GM23338 (cell line): Measurements from ENCODE around the gene LYPD4. TPM values are rescaled to one million over a fixed set of nuclear protein-coding genes. Genes with fewer than 3 reads are reported as not detected.

ENCODE experiments used
- ATAC-seq: fragments of 200-7000 bp; cut with Tn5 transposase; 3 replicates; pipeline ENCODE4 v1.9.1; 2020
- DNase-seq: peaks from one replicate; pipeline ENCODE4 v3.0.0-alpha.2; 2015; ENCODE audit warnings: low spot score
- H2AFZ ChIP-seq: fragments of 200-600 bp; sonication (generic); 2 replicates; pipeline ENCODE4 v1.8.0; 2016; ENCODE audit warnings: antibody characterized with exemption, mild to moderate bottlenecking, moderate library complexity
- H3F3A ChIP-seq: fragments of 200-600 bp; sonication (generic); replicated peaks from 2 replicates; pipeline ENCODE4 v1.8.0; 2017; ENCODE audit warnings: antibody characterized with exemption, mixed run types, low read depth
- H3K27ac ChIP-seq: fragments of 200-600 bp; sonication (generic); 2 replicates; pipeline ENCODE4 v1.6.1; 2016; ENCODE audit warnings: low read depth
- H3K27me3 ChIP-seq: fragments of 200-600 bp; sonication (generic); 2 replicates; pipeline ENCODE4 v1.8.0; 2016; ENCODE audit warnings: mild to moderate bottlenecking, mixed run types, moderate library complexity; ENCODE audit not compliant: insufficient read depth
- H3K36me3 ChIP-seq: fragments of 200-600 bp; sonication (generic); 2 replicates; pipeline ENCODE4 v1.8.0; 2016; ENCODE audit warnings: mild to moderate bottlenecking; ENCODE audit not compliant: insufficient read depth
- H3K4me1 ChIP-seq: fragments of 200-600 bp; sonication (generic); 2 replicates; pipeline ENCODE4 v1.8.0; 2016; ENCODE audit warnings: mild to moderate bottlenecking, moderate library complexity; ENCODE audit not compliant: insufficient read depth
- H3K4me2 ChIP-seq: fragments of 200-600 bp; sonication (generic); 2 replicates; pipeline ENCODE4 v1.7.1; 2017; ENCODE audit warnings: mixed run types
- H3K4me3 ChIP-seq: fragments of 200-600 bp; sonication (generic); 2 replicates; pipeline ENCODE4 v1.6.1; 2016; ENCODE audit warnings: mixed run types
- H3K79me2 ChIP-seq: fragments of 200-600 bp; sonication (generic); replicated peaks from 2 replicates; pipeline ENCODE4 v1.8.0; 2017; ENCODE audit warnings: mild to moderate bottlenecking; ENCODE audit not compliant: insufficient read depth
- H3K9me2 ChIP-seq: fragments of 200-600 bp; sonication (generic); 2 replicates; pipeline ENCODE4 v1.8.0; 2017; ENCODE audit not compliant: insufficient read depth
- H4K20me1 ChIP-seq: fragments of 200-600 bp; sonication (generic); replicated peaks from 2 replicates; pipeline ENCODE4 v1.8.0; 2017; ENCODE audit warnings: mild to moderate bottlenecking; ENCODE audit not compliant: insufficient read depth
- H3K27ac Mint-ChIP-seq: 2 replicates; pipeline ENCODE4 v1.8.0; 2020; ENCODE audit warnings: inconsistent platforms, mild to moderate bottlenecking, moderate library complexity, mixed read lengths
- H3K27me3 Mint-ChIP-seq: 3 replicates; pipeline ENCODE4 v1.8.0; 2022; ENCODE audit warnings: low read depth, mild to moderate bottlenecking, moderate library complexity, mixed read lengths, inconsistent platforms; ENCODE audit not compliant: insufficient read depth, poor library complexity
- H3K36me3 Mint-ChIP-seq: 3 replicates; pipeline ENCODE4 v1.8.0; 2021; ENCODE audit warnings: low read depth, mild to moderate bottlenecking, inconsistent platforms, moderate library complexity, mixed read lengths
- H3K4me1 Mint-ChIP-seq: 3 replicates; pipeline ENCODE4 v1.8.0; 2020; ENCODE audit warnings: mild to moderate bottlenecking, inconsistent platforms, mixed read lengths
- H3K4me3 Mint-ChIP-seq: 3 replicates; pipeline ENCODE4 v1.8.0; 2021; ENCODE audit warnings: moderate library complexity, mild to moderate bottlenecking, inconsistent platforms, mixed read lengths
- H3K9me3 Mint-ChIP-seq: 3 replicates; pipeline ENCODE4 v1.8.0; 2020; ENCODE audit warnings: moderate library complexity, mild to moderate bottlenecking, inconsistent platforms, mixed read lengths
- CREB1 ChIP-seq: fragments of 250-450 bp; sonication (Bioruptor Pico); IDR thresholded peaks from 2 replicates; pipeline ENCODE4 v1.5.0; 2020; ENCODE audit warnings: low read depth, mild to moderate bottlenecking, moderate library complexity
- CTCF ChIP-seq, 2 experiments: fragments of 200-600 bp in 1 of 2; sonication (generic) in 1 of 2; conservative IDR thresholded peaks; 2 replicates each; pipeline versions ENCODE4 v1.5.1 to v1.6.1; 2016 to 2017; ENCODE audit warnings: antibody characterized with exemption in 2 of 2, low read depth in 2 of 2, mild to moderate bottlenecking in 2 of 2, moderate library complexity in 1 of 2
- ETS1 ChIP-seq: IDR thresholded peaks from 2 replicates; pipeline ENCODE4 v1.6.1; 2016; ENCODE audit warnings: antibody characterized with exemption
- EZH2 ChIP-seq: fragments of 200-600 bp; sonication (generic); IDR thresholded peaks from one replicate; pipeline ENCODE4 v1.8.0; 2017; ENCODE audit warnings: antibody characterized with exemption, mild to moderate bottlenecking, low read depth; ENCODE audit not compliant: unreplicated experiment
- EZH2phosphoT487 ChIP-seq: fragments of 200-600 bp; sonication (generic); IDR thresholded peaks from one replicate; pipeline ENCODE4 v1.8.1; 2018; ENCODE audit warnings: antibody characterized with exemption; ENCODE audit not compliant: unreplicated experiment
- JUNB ChIP-seq: IDR thresholded peaks from one replicate; pipeline ENCODE4 v1.6.1; 2016; ENCODE audit warnings: antibody characterized with exemption; ENCODE audit not compliant: unreplicated experiment
- NANOG ChIP-seq: IDR thresholded peaks from 2 replicates; pipeline ENCODE4 v1.6.1; 2016; ENCODE audit warnings: antibody characterized with exemption, borderline replicate concordance
- POLR2AphosphoS5 ChIP-seq: IDR thresholded peaks from 2 replicates; pipeline ENCODE4 v1.6.1; 2016; ENCODE audit warnings: antibody characterized with exemption, low read depth
- REST ChIP-seq: IDR thresholded peaks from one replicate; pipeline ENCODE4 v1.6.1; 2018; ENCODE audit warnings: antibody characterized with exemption; ENCODE audit not compliant: unreplicated experiment
- STAT1 ChIP-seq: IDR thresholded peaks from one replicate; pipeline ENCODE4 v1.6.1; 2016; ENCODE audit warnings: antibody characterized with exemption; ENCODE audit not compliant: unreplicated experiment
- ZNF114 ChIP-seq: fragments of 250-450 bp; sonication (Bioruptor Pico); IDR thresholded peaks from 2 replicates; pipeline ENCODE4 v1.5.0; 2020; ENCODE audit warnings: mild to moderate bottlenecking, moderate library complexity
- ZNF331 ChIP-seq: fragments of 250-450 bp; sonication (Bioruptor Pico); IDR thresholded peaks from 2 replicates; pipeline ENCODE4 v1.5.0; 2020; ENCODE audit warnings: low read depth, mild to moderate bottlenecking, moderate library complexity
- ZNF462 ChIP-seq: fragments of 250-450 bp; sonication (Bioruptor Pico); IDR thresholded peaks from 2 replicates; pipeline ENCODE4 v1.5.0; 2020; ENCODE audit warnings: mild to moderate bottlenecking, moderate library complexity
- polyA plus RNA-seq: library from polyadenylated mRNA; unstranded; fragments of >200 nt; fragmentation: Nextera tagmentation; extraction: Ambion mirVana; gene quantifications from 2 replicates; pipeline ENCODE4 v1.2.1, GENCODE V29; 2016
- total RNA-seq: library from RNA; depleted of rRNA; stranded (reverse); fragments of >200 nt; shearing (Covaris generic); gene quantifications from 2 replicates; pipeline ENCODE4 v1.2.3, GENCODE V29; 2014

The LYPD4 gene
- total and polyA plus RNA-seq, 2 experiments from 2014 or later, result not detected

- TF ChIP-seq JUNB (no peak), POLR2AphosphoS5 (no peak), ZNF462 (CRISPR knock-in tag) (no peak), CTCF (conservative IDR thresholded peaks at IDR 0.05; ENCODE audit: low read depth in 2 of 2) (no peak), ZNF114 (CRISPR knock-in tag) (no peak), EZH2phosphoT487 (no peak), EZH2 (no peak), REST (no peak), STAT1 (no peak), NANOG (no peak), ETS1 (no peak), ZNF331 (CRISPR knock-in tag) (no peak), CREB1 (no peak)
- H3K4me1 ChIP-seq, result no peaks in the 10 kb centered on the region
- no peak overlapping the region for H3K4me2 ChIP-seq
- Mint-ChIP-seq H3K4me3 (no peak overlapping the region), H3K9me3 (no peaks in the 10 kb centered on the region), H3K4me1 (no peaks in the 10 kb centered on the region), H3K27me3 (peaks cover 11% of the 10 kb centered on the region), H3K27ac (no peak overlapping the region), H3K36me3 (no peaks in the 10 kb centered on the region)
- H3K4me3 ChIP-seq, result no peak overlapping the region
- ATAC-seq (no peak), DNase-seq (no peak)
- no peaks in the 10 kb centered on the region for H3K79me2 ChIP-seq
- no peaks in the 10 kb centered on the region for H4K20me1 ChIP-seq
- H3F3A ChIP-seq, result no peaks in the 10 kb centered on the region
- H3K36me3 ChIP-seq, result no peaks in the 10 kb centered on the region
- no peak overlapping the region for H3K27ac ChIP-seq
- no peaks in the 10 kb centered on the region for H3K9me2 ChIP-seq
- H3K27me3 ChIP-seq, result no peaks in the 10 kb centered on the region
- H2AFZ ChIP-seq, result no peak overlapping the region
These were observed 35.6 kb downstream of the LYPD4 start for GRCh38 chr19:41808663-41809566.
